Left lung (tissue), 10 donors: ENCODE measurements around the gene SRPRB. TPM values are rescaled to one million over a fixed set of nuclear protein-coding genes. Genes with fewer than 3 reads are reported as not detected.

Source experiments
- ATAC-seq: fragments of 200-7000 bp; cut with Tn5 transposase; one replicate; pipeline ENCODE4 v1.9.1; 2020; ENCODE audit warnings: moderate library complexity
- DNase-seq, 4 donors: peaks; one replicate each; pipeline ENCODE4 v3.0.0-alpha.2; 2013 to 2020
- H3K27ac ChIP-seq, 2 donors: fragments of 200-600 bp; sonication (generic) in 1 of 2; one replicate each; pipeline versions ENCODE4 v1.5.0 to v1.8.0; 2020 to 2021
- H3K27me3 ChIP-seq, 2 donors: fragments of 200-600 bp; sonication (generic) in 1 of 2; one replicate each; pipeline versions ENCODE4 v1.5.0 to v1.8.0; 2020 to 2021
- H3K36me3 ChIP-seq, 2 donors: fragments of 200-600 bp; sonication (generic) in 1 of 2; one replicate each; pipeline versions ENCODE4 v1.5.0 to v1.8.0; 2020 to 2021
- H3K4me1 ChIP-seq, 2 donors: fragments of 200-600 bp; one replicate each; pipeline ENCODE4 v1.8.0; 2021
- H3K4me3 ChIP-seq, 2 donors: fragments of 200-600 bp; sonication (generic) in 1 of 2; one replicate each; pipeline versions ENCODE4 v1.5.0 to v1.8.0; 2020 to 2021; ENCODE audit warnings: mild to moderate bottlenecking in 1 of 2
- H3K9me3 ChIP-seq, 2 donors: fragments of 200-600 bp; sonication (generic) in 1 of 2; one replicate each; pipeline versions ENCODE4 v1.5.0 to v1.8.0; 2020 to 2021
- intact Hi-C, 2 donors: fragments of 100-400 bp; cut with DNase I; formaldehyde crosslinking; loops; one replicate each; pipeline versions ENCODE4 v1.11.2 to v1.14.2; 2022
- polyA plus RNA-seq, 6 donors: library from polyadenylated mRNA; unstranded; fragments of 120-200 nt; gene quantifications; one replicate each; pipeline ENCODE4 v1.2.1, GENCODE V29; 2013; ENCODE audit not compliant: insufficient read length in 6 of 6
- total RNA-seq, 2 donors: library from RNA; stranded (reverse); fragmentation: NEBNext Ultra II Directional; extraction: Animal tissue kit (Norgen Biotek cat#: 25700); gene quantifications; one replicate each; pipeline ENCODE4 v1.2.1, GENCODE V29; 2021
- TF ChIP-seq, protein P1 (sequence below), 2 donors: fragments of 200-600 bp; sonication (generic) in 1 of 2; IDR thresholded peaks; one replicate each; pipeline versions ENCODE4 v1.5.0 to v1.8.0; 2021; ENCODE audit warnings: antibody characterized with exemption in 2 of 2
- donor health status: DM: no; HTN: yes; CAD: no.
- donor health status: DM: no; HTN: no; CAD: no.

The SRPRB gene
- total and polyA plus RNA-seq, 8 donors: 36.2 to 117 (median 43.9) TPM

DNA sequence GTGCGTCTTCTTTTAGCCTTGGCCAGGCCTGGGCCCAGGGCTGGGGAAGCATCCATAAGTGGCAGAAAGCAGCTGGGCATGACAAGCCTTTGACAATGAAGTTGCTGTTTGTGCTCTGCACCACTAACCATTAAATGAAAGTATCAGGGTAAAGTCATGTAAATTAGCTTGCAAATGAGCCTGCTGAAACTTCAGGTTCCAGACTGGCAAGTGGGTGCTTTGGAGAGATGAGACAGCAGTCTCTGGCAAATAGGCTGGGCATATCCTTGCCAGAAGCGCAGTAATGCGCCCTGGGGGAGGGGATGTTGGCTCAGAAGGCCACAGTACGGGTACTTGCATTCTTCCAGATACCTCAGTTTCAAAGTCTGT lies 49.4 kb downstream of the SRPRB start:
- Histone ChIP-seq H3K27me3 (no peaks in the 10 kb centered on the region), H3K4me3 (no peak overlapping the region), H3K4me1 (no peaks in the 10 kb centered on the region), H3K36me3 (no peaks in the 10 kb centered on the region), H3K9me3 (no peaks in the 10 kb centered on the region), H3K27ac (no peak overlapping the region)
- TF ChIP-seq, protein P1, sequence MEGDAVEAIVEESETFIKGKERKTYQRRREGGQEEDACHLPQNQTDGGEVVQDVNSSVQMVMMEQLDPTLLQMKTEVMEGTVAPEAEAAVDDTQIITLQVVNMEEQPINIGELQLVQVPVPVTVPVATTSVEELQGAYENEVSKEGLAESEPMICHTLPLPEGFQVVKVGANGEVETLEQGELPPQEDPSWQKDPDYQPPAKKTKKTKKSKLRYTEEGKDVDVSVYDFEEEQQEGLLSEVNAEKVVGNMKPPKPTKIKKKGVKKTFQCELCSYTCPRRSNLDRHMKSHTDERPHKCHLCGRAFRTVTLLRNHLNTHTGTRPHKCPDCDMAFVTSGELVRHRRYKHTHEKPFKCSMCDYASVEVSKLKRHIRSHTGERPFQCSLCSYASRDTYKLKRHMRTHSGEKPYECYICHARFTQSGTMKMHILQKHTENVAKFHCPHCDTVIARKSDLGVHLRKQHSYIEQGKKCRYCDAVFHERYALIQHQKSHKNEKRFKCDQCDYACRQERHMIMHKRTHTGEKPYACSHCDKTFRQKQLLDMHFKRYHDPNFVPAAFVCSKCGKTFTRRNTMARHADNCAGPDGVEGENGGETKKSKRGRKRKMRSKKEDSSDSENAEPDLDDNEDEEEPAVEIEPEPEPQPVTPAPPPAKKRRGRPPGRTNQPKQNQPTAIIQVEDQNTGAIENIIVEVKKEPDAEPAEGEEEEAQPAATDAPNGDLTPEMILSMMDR (IDR thresholded peaks at IDR 0.05): no peak
- intact Hi-C loops: no loop called here
- no peak for DNase-seq
- ATAC-seq: no peak

DNA sequence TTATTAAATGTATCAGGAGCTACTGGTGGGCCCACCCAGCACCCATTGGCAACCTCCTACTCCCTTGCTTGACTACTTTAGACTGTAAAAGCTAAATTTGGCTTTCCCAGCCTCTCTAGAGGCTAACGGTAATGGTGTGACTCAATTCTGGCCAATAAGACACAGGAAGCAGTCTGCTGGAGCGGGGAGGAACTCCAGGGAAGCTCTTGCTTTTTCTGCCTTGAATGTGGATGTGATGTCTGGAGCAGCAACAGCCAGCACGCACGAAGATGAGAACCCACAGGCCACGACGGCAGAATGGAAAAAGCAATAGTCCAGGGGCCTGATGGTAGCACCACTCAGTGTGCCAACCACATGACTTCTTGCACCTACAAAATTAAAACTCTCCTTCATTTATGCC lies 50.2 kb downstream of the SRPRB start:
- ATAC-seq: no peak
- no peaks in the 10 kb centered on the region for H3K4me1 ChIP-seq
- intact Hi-C loops: no loop called here

DNA sequence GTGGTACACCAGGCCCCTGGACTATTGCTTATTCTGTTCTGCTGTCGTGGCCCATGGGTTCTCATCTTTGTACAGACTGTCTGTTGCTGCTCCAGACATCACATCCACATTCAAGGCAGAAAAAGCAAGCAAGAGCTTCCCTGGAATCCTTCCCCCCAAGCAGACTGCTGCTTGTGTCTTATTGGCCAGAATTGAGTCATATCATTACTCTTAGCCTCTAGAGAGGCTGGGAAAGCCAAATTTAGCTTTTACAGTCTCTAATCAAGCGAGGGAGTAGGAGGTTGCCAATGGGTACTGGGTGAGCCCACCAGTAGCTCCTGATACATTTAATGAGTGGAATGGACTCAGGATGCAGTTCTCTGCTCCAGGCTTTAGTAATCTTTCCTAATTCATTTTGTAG lies 50.7 kb downstream of the SRPRB start:
- no peaks in the 10 kb centered on the region for H3K36me3 ChIP-seq
- H3K4me3 ChIP-seq: no peak overlapping the region
- no peak for ATAC-seq
- intact Hi-C loops: no loop called here
- TF ChIP-seq, protein P1 (IDR thresholded peaks at IDR 0.05): no peak
- no peaks in the 10 kb centered on the region for H3K4me1 ChIP-seq
- H3K27me3 ChIP-seq: no peaks in the 10 kb centered on the region
- no peak overlapping the region for H3K27ac ChIP-seq
- no peaks in the 10 kb centered on the region for H3K9me3 ChIP-seq
- no peak for DNase-seq

More for the DNA sequence above, 50.2 kb downstream of the SRPRB start:
- TF ChIP-seq, protein P1 (IDR thresholded peaks at IDR 0.05): no peak
- no peak for DNase-seq
- no peak overlapping the region for H3K27ac ChIP-seq
- H3K36me3 ChIP-seq: no peaks in the 10 kb centered on the region
- no peaks in the 10 kb centered on the region for H3K9me3 ChIP-seq
- H3K27me3 ChIP-seq: no peaks in the 10 kb centered on the region
- H3K4me3 ChIP-seq: no peak overlapping the region

DNA sequence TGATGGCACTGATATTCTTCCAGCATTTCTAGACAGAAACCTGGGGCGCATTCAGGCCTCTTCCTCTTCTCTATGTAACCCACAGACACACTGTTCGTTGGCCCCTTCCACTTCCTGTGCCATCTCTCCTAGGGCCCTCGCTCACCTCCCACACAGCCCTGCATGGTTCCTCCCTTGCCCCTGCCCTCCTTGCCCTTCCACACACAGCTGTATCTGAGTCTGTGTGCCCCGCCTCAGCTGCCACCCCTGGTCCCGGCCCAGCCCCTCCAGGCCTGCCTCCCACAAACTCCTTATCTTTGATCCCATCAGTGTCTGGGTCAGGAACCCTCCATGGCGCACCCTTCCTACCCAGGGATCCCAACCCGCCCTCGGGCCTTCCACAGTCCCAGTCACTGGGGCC lies 52.2 kb downstream of the SRPRB start:
- no peak for DNase-seq
- H3K4me1 ChIP-seq: no peaks in the 10 kb centered on the region
- ATAC-seq: no peak
- intact Hi-C loops: no loop called here
- no peak overlapping the region for H3K27ac ChIP-seq
- H3K36me3 ChIP-seq: no peaks in the 10 kb centered on the region
- no peaks in the 10 kb centered on the region for H3K9me3 ChIP-seq
- no peak overlapping the region for H3K4me3 ChIP-seq
- TF ChIP-seq, protein P1 (IDR thresholded peaks at IDR 0.05): no peak
- H3K27me3 ChIP-seq: no peaks in the 10 kb centered on the region

DNA sequence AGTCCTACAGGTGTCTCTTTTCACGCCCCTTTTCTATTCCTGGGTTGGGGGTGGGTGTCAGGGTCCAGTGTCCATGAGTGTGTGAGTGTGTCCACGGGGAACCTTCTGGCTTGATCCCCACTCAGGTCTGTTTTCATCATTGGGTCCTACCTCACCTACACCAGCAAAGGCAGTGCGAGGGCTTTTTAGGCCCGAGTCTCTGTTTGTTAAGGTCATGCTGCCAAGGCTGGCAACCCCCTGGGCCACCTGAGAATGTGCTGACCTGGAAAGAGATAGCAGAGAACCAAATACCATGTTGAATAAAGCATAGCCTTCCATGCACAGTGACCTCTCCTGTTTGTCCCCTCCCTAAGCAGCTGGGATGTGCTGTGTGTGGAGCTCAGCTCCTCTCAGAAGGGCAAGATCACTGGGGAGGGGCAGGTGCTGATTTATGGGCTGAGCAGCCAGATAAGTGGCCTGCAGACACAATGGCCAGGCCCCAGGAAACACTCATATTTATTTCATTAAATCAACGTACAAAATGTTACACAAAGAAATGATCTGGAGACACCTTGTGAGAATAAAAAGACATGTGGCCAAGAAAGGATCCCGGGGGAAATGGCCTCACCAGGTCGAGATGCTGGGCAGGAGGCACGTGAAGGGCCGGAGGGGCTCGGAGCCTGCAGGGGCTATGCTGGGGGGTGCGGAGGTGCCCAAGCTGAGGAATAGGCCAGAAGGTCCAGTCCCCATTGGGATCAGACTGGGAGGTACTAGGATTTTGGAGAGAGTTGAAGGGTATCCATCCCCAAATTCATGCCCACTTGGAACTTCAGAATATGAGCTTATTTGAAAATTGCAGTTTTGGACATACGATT lies 54.0 kb downstream of the SRPRB start:
- intact Hi-C loops: no loop called here
- Histone ChIP-seq H3K36me3 (no peaks in the 10 kb centered on the region), H3K4me1 (no peaks in the 10 kb centered on the region), H3K4me3 (no peak overlapping the region), H3K9me3 (no peaks in the 10 kb centered on the region), H3K27me3 (no peaks in the 10 kb centered on the region), H3K27ac (no peak overlapping the region)
- TF ChIP-seq, protein P1 (IDR thresholded peaks at IDR 0.05): no peak
- DNase-seq (no peak), ATAC-seq (no peak)
